Upper lobe of left lung (tissue), 6 donors: ENCODE results near the gene NCAPG2. TPM values are rescaled to one million over a fixed set of nuclear protein-coding genes. Genes with fewer than 3 reads are reported as not detected.
"Not testable (repeated sequence)": the region's sequence is repeated elsewhere in the genome, so short reads cannot be mapped to it uniquely, and the experiment has no call there.

Experiments used
- ATAC-seq, 2 donors: fragments of 200-7000 bp; cut with Tn5 transposase; one replicate each; pipeline ENCODE4 v1.9.1; 2022; ENCODE audit warnings: mild to moderate bottlenecking in 2 of 2, moderate library complexity in 2 of 2; ENCODE audit not compliant: low FRiP score in 2 of 2
- DNase-seq, 2 donors: peaks; one replicate each; pipeline ENCODE4 v3.0.0-alpha.2; 2019 to 2020
- H3K27ac ChIP-seq, 4 donors: fragments of 200-600 bp; sonication (generic); one replicate each; pipeline ENCODE4 v1.5.1; 2016 to 2019
- H3K27me3 ChIP-seq, 4 donors: fragments of 200-600 bp; sonication (generic); one replicate each; pipeline ENCODE4 v1.5.1; 2017 to 2019
- H3K36me3 ChIP-seq, 4 donors: fragments of 200-600 bp; sonication (generic); one replicate each; pipeline ENCODE4 v1.5.1; 2016 to 2019
- H3K4me1 ChIP-seq, 4 donors: fragments of 200-600 bp; sonication (generic); one replicate each; pipeline ENCODE4 v1.5.1; 2018 to 2019
- H3K4me3 ChIP-seq, 4 donors: fragments of 200-600 bp; sonication (generic); one replicate each; pipeline ENCODE4 v1.5.1; 2017 to 2019; ENCODE audit warnings: mild to moderate bottlenecking in 2 of 4, moderate library complexity in 1 of 4
- H3K9me3 ChIP-seq, 4 donors: fragments of 200-600 bp; sonication (generic); one replicate each; pipeline ENCODE4 v1.5.1; 2018 to 2019
- CTCF ChIP-seq, 6 experiments: fragments of 450-650 bp in 4 of 6; fragments of 200-600 bp in 2 of 6; sonication (generic) in 2 of 6; IDR thresholded peaks; one replicate each; pipeline ENCODE4 v1.5.1; 2016 to 2019; ENCODE audit warnings: antibody characterized with exemption in 6 of 6
- EP300 ChIP-seq, 4 donors: sonication (generic); formaldehyde crosslinking; IDR thresholded peaks; one replicate each; pipeline ENCODE4 v1.5.1; 2017; ENCODE audit warnings: antibody characterized with exemption in 4 of 4, control low read depth in 2 of 4
- POLR2A ChIP-seq, 4 donors: fragments of 450-650 bp; IDR thresholded peaks; one replicate each; pipeline ENCODE4 v1.5.1; 2016 to 2017; ENCODE audit warnings: antibody characterized with exemption in 4 of 4, mild to moderate bottlenecking in 2 of 4
- POLR2AphosphoS5 ChIP-seq, 2 donors: sonication (generic); formaldehyde crosslinking; IDR thresholded peaks; one replicate each; pipeline ENCODE4 v1.5.1; 2017; ENCODE audit warnings: antibody characterized with exemption in 2 of 2
- WGBS, 2 donors: methylation state at CpG; one replicate each; pipeline ENCODE4 v1.1.5; 2017 to 2018; 5-methylcytosine and 5-hydroxymethylcytosine counted together
- total RNA-seq, 6 donors: library from RNA; depleted of rRNA in 4 of 6; stranded (reverse); fragments of >200 nt in 4 of 6; gene quantifications; one replicate each; pipeline versions ENCODE4 v1.1.0 to v1.2.1, GENCODE V29; 2016 to 2021
- donor health status: DM: no; HTN: no; CAD: no; lungs with moderate emphysema.
- donor health status: DM: no; HTN: yes; CAD: no; lungs with severe emphysema.

NCAPG2 gene
- total RNA-seq, 6 donors from 2014 or later = 4.6 to 11.0 (median 7.8) TPM

GRCh38 chr7:158672975-158673374 lies 31.6 kb downstream of the NCAPG2 start:
- no peaks in the 10 kb centered on the region for H3K4me1 ChIP-seq
- H3K9me3 ChIP-seq = no peaks in the 10 kb centered on the region
- WGBS, 2 donors = 62 to 63% methylated on average over 4 of the region's 4 CpGs
- TF ChIP-seq EP300 (IDR thresholded peaks at IDR 0.05) = no peak
- no peak for TF ChIP-seq POLR2A (IDR thresholded peaks at IDR 0.05)
- TF ChIP-seq POLR2AphosphoS5 (IDR thresholded peaks at IDR 0.05) = no peak
- TF ChIP-seq CTCF (IDR thresholded peaks at IDR 0.05) = no peak
- H3K4me3 ChIP-seq = no peak overlapping the region
- H3K36me3 ChIP-seq = peaks cover 0 to 4% (median 1%) of the 10 kb centered on the region in 4 donors
- ATAC-seq (no peak), DNase-seq (no peak)
- no peaks in the 10 kb centered on the region for H3K27me3 ChIP-seq
- H3K27ac ChIP-seq = no peak overlapping the region

GRCh38 chr7:158668086-158668485 lies 36.5 kb downstream of the NCAPG2 start:
- not testable (repeated sequence) for H3K9me3 ChIP-seq, H3K27ac ChIP-seq, H3K4me3 ChIP-seq, H3K27me3 ChIP-seq, DNase-seq, H3K4me1 ChIP-seq, ATAC-seq
- 88 to 98% methylated on average over 3 to 8 of the region's 8 CpGs for WGBS, 2 donors
- H3K36me3 ChIP-seq = peaks cover 0 to 14% (median 8%) of the 10 kb centered on the region in 4 donors

- H3K27ac ChIP-seq, H3K4me3 ChIP-seq: not testable (repeated sequence)
Measured at GRCh38 chr7:158666966-158667678, 37.5 kb downstream of the NCAPG2 start.

GRCh38 chr7:158666401-158666800 lies 38.2 kb downstream of the NCAPG2 start:
- TF ChIP-seq CTCF (IDR thresholded peaks at IDR 0.05) (no peak), POLR2A (IDR thresholded peaks at IDR 0.05) (no peak), EP300 (IDR thresholded peaks at IDR 0.05) (no peak), POLR2AphosphoS5 (IDR thresholded peaks at IDR 0.05) (no peak)
- no peaks in the 10 kb centered on the region for H3K9me3 ChIP-seq
- ATAC-seq (no peak), DNase-seq (no peak)
- H3K27me3 ChIP-seq = no peaks in the 10 kb centered on the region
- H3K4me3 ChIP-seq = no peak overlapping the region
- WGBS, 2 donors = 96 to 100% methylated on average over 5 of the region's 5 CpGs
- H3K27ac ChIP-seq = no peak overlapping the region
- H3K4me1 ChIP-seq = no peaks in the 10 kb centered on the region
- peaks cover 0 to 23% (median 11%) of the 10 kb centered on the region in 4 donors for H3K36me3 ChIP-seq

More at GRCh38 chr7:158666966-158667678, 37.5 kb downstream of the NCAPG2 start:
- DNase-seq, H3K9me3 ChIP-seq, ATAC-seq, H3K4me1 ChIP-seq, H3K27me3 ChIP-seq: not testable (repeated sequence)
- peaks cover 0 to 22% (median 11%) of the 10 kb centered on the region in 4 donors for H3K36me3 ChIP-seq
- WGBS, 2 donors = 85 to 99% methylated on average over 8 to 9 of the region's 24 CpGs

- Histone ChIP-seq H3K27me3 (no peaks in the 10 kb centered on the region), H3K4me1 (no peaks in the 10 kb centered on the region), H3K27ac (no peak overlapping the region), H3K9me3 (no peaks in the 10 kb centered on the region), H3K36me3 (peaks cover 0 to 23% (median 9%) of the 10 kb centered on the region in 4 donors), H3K4me3 (no peak overlapping the region)
- DNase-seq (no peak), ATAC-seq (no peak)
- 95 to 97% methylated on average over 12 of the region's 12 CpGs for WGBS, 2 donors
- no peak for TF ChIP-seq EP300 (IDR thresholded peaks at IDR 0.05)
- TF ChIP-seq CTCF (IDR thresholded peaks at IDR 0.05) = no peak
- no peak for TF ChIP-seq POLR2A (IDR thresholded peaks at IDR 0.05)
- TF ChIP-seq POLR2AphosphoS5 (IDR thresholded peaks at IDR 0.05) = no peak
Measured at GRCh38 chr7:158664406-158664805, 40.2 kb downstream of the NCAPG2 start.

- no peak overlapping the region for H3K4me3 ChIP-seq
- no peaks in the 10 kb centered on the region for H3K27me3 ChIP-seq
- H3K9me3 ChIP-seq = no peaks in the 10 kb centered on the region
- peaks cover 0 to 23% (median 9%) of the 10 kb centered on the region in 4 donors for H3K36me3 ChIP-seq
- no peaks in the 10 kb centered on the region for H3K4me1 ChIP-seq
- 78 to 79% methylated on average over 2 of the region's 2 CpGs for WGBS, 2 donors
- ATAC-seq (no peak), DNase-seq (no peak)
- H3K27ac ChIP-seq = peak overlapping the region in 1 of 4 donors; percentile 26
- TF ChIP-seq POLR2A (IDR thresholded peaks at IDR 0.05) (no peak), CTCF (IDR thresholded peaks at IDR 0.05) (no peak), EP300 (IDR thresholded peaks at IDR 0.05) (no peak), POLR2AphosphoS5 (IDR thresholded peaks at IDR 0.05) (no peak)
Measured at GRCh38 chr7:158663428-158663741, 41.2 kb downstream of the NCAPG2 start.
